HepG2 (cell line): ENCODE results near the gene AJM1. TPM values are rescaled to one million over a fixed set of nuclear protein-coding genes. Genes with fewer than 3 reads are reported as not detected.

ENCODE experiments used
- AGO2 ChIP-seq: fragments of 200-400 bp; formaldehyde crosslinking; optimal IDR thresholded peaks from 2 replicates; pipeline ENCODE3; 2017; ENCODE audit warnings: mild to moderate bottlenecking, low read depth, low read length, moderate library complexity
- CHCHD3 ChIP-seq: sonication (generic); formaldehyde crosslinking; IDR thresholded peaks from 2 replicates; pipeline ENCODE4 v1.8.0; 2022; ENCODE audit warnings: mild to moderate bottlenecking, missing genetic modification reagents, moderate library complexity
- ERF ChIP-seq: IDR thresholded peaks from 2 replicates; pipeline ENCODE4 v1.6.1; 2018; ENCODE audit warnings: missing biosample characterization, missing genetic modification reagents
- HNF4A ChIP-seq: sonication (generic); formaldehyde crosslinking; IDR thresholded peaks from 2 replicates; pipeline ENCODE4 v1.4.0; 2020; ENCODE audit warnings: missing genetic modification reagents
- KDM5B ChIP-seq: sonication (generic); formaldehyde crosslinking; IDR thresholded peaks from 2 replicates; pipeline ENCODE4 v1.4.0; 2020; ENCODE audit warnings: missing genetic modification reagents, mild to moderate bottlenecking, borderline replicate concordance
- MED13 ChIP-seq: sonication (generic); formaldehyde crosslinking; IDR thresholded peaks from 2 replicates; pipeline ENCODE4 v1.5.0; 2020; ENCODE audit warnings: missing genetic modification reagents
- MLLT10 ChIP-seq: sonication (generic); formaldehyde crosslinking; IDR thresholded peaks from 2 replicates; pipeline ENCODE4 v1.4.0; 2020; ENCODE audit warnings: missing genetic modification reagents
- NR2F2 ChIP-seq: IDR thresholded peaks from 2 replicates; pipeline ENCODE4 v1.6.1; 2012; ENCODE audit warnings: low read depth, inconsistent platforms, borderline replicate concordance
- PAF1 ChIP-seq: IDR thresholded peaks from 2 replicates; pipeline ENCODE4 v1.6.1; 2016; ENCODE audit warnings: missing genetic modification reagents, missing compliant biosample characterization
- POLR2A ChIP-seq, 2 experiments: IDR thresholded peaks; 2 replicates each; pipeline ENCODE4 v1.6.1; 2011; ENCODE audit warnings: low read depth in 2 of 2, low read length in 2 of 2, mild to moderate bottlenecking in 1 of 2, moderate library complexity in 1 of 2; ENCODE audit not compliant: insufficient read depth in 1 of 2
- POLR2G ChIP-seq: fragments of 200-400 bp; formaldehyde crosslinking; IDR thresholded peaks from 2 replicates; pipeline ENCODE4 v1.6.1; 2018; ENCODE audit warnings: mild to moderate bottlenecking, low read depth, low read length, moderate library complexity
- PRPF4 ChIP-seq: fragments of 200-400 bp; formaldehyde crosslinking; IDR thresholded peaks from 2 replicates; pipeline ENCODE4 v1.6.1; 2016; ENCODE audit warnings: low read length, low read depth; ENCODE audit not compliant: poor library complexity, severe bottlenecking
- SKI ChIP-seq: fragments of 450-650 bp; IDR thresholded peaks from one replicate; pipeline ENCODE4 v1.6.1; 2018; ENCODE audit warnings: mild to moderate bottlenecking; ENCODE audit not compliant: partially characterized antibody
- TAF15 ChIP-seq: fragments of 200-400 bp; formaldehyde crosslinking; IDR thresholded peaks from one replicate; pipeline ENCODE4 v1.6.1; 2018; ENCODE audit warnings: mild to moderate bottlenecking, low read depth, low read length; ENCODE audit not compliant: poor library complexity, severe bottlenecking
- UBTF ChIP-seq: sonication (generic); formaldehyde crosslinking; IDR thresholded peaks from 2 replicates; pipeline ENCODE4 v1.4.0; 2020; ENCODE audit warnings: mild to moderate bottlenecking, missing genetic modification reagents
- ZBTB43 ChIP-seq: sonication (generic); formaldehyde crosslinking; conservative IDR thresholded peaks from 2 replicates; pipeline ENCODE4 v1.4.0; 2020; ENCODE audit warnings: missing genetic modification reagents
- ZFP90 ChIP-seq: sonication (generic); formaldehyde crosslinking; IDR thresholded peaks from 2 replicates; pipeline ENCODE4 v1.8.0; 2022; ENCODE audit warnings: missing genetic modification reagents, mild to moderate bottlenecking, inconsistent platforms, borderline replicate concordance
- ZFY ChIP-seq: sonication (generic); formaldehyde crosslinking; IDR thresholded peaks from 2 replicates; pipeline ENCODE4 v1.4.0; 2020; ENCODE audit warnings: missing genetic modification reagents
- ZNF138 ChIP-seq: sonication (generic); formaldehyde crosslinking; IDR thresholded peaks from 2 replicates; pipeline ENCODE4 v1.5.0; 2020; ENCODE audit warnings: mild to moderate bottlenecking, low read depth, missing genetic modification reagents
- ZNF570 ChIP-seq: sonication (generic); formaldehyde crosslinking; IDR thresholded peaks from 2 replicates; pipeline ENCODE4 v1.4.0; 2020; ENCODE audit warnings: mild to moderate bottlenecking, missing genetic modification reagents, borderline replicate concordance
- ZNF614 ChIP-seq: IDR thresholded peaks from 2 replicates; pipeline ENCODE4 v1.6.1; 2018; ENCODE audit warnings: missing biosample characterization, missing genetic modification reagents, inconsistent platforms, borderline replicate concordance
- ZSCAN5A ChIP-seq: sonication (generic); formaldehyde crosslinking; IDR thresholded peaks from 2 replicates; pipeline ENCODE4 v1.8.0; 2022; ENCODE audit warnings: mild to moderate bottlenecking, missing genetic modification reagents, borderline replicate concordance
- polyA plus RNA-seq, 8 experiments: library from polyadenylated mRNA; depleted of rRNA in 3 of 8; stranded (reverse) in 7 of 8; unstranded in 1 of 8; fragments of >200 nt; fragmentation: Illumina TruSeq in 4 of 8; extraction: Trizol in 4 of 8; gene quantifications; 2 replicates each; pipeline versions ENCODE4 v1.2.1 to v1.2.3, GENCODE V29; 2011 to 2016; ENCODE audit warnings: low read depth in 4 of 8, missing spikeins in 1 of 8, mixed read lengths in 1 of 8; ENCODE audit not compliant: insufficient read depth in 1 of 8
- total RNA-seq, 5 experiments: library from RNA; depleted of rRNA; stranded (reverse); fragments of >200 nt; fragmentation: Illumina TruSeq; extraction: Trizol; gene quantifications; 2 replicates each; pipeline ENCODE4 v1.2.3, GENCODE V29; 2016; ENCODE audit warnings: low read depth in 1 of 5
- TF ChIP-seq, protein P1 (sequence below): sonication (generic); formaldehyde crosslinking; IDR thresholded peaks from 2 replicates; pipeline ENCODE4 v1.5.0; 2020; ENCODE audit warnings: missing genetic modification reagents

The AJM1 gene
- total and polyA plus RNA-seq, 2 of the 13 experiments (the other 11 are each of a cell fraction or from before 2014, with no cell fraction given), result 1.1 to 1.2 TPM

DNA sequence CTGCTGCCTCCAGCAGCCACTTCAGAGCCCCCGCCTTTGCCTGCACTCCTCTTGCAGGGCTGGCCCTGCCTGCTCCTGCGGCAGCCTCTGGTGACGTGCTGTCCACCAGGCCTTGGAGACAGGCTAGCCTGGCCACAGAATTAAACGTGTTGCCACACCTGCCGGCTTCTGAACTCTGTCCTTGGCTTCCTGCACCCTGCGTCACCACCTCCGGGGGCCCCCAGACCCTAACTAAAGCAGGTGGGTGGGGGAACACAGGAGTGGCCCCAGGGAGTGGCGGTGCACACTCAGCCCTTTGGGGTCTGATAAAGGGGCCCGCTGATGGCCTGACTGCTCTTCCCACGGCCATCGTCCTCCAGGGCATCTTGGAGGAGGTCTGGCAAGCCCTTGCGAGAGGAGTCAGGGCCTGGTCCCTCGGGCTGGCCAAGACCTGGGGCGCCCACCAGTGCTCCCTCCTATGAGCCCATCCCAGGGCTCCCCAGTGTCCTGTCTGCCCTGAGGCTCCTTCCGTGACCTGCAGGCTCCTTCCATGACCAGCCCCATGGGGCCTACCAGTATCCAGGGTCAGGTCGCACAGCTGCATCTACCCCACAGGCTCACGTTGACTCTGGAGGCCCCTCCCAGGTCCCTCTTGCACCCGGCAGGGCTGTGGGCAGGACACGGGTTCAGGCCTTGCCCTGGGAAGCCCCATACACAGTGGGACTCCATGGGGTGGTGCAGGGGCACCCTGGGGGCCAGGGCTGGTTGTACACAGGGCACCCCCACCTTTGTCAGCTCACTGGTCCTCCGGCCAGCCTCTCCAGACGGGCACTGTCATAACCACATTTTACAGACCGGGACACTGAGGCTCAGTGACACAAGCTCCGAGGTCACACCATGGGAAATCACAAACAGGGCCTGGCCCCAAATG is 8.8 kb downstream of the AJM1 start (continued):
- TF ChIP-seq UBTF, result no peak
- TF ChIP-seq ZBTB43 (CRISPR knock-in tag), result no peak
- no peak for TF ChIP-seq ERF (CRISPR knock-in tag)
- no peak for TF ChIP-seq MLLT10
- no peak for TF ChIP-seq SKI
- no peak for TF ChIP-seq KDM5B (CRISPR knock-in tag)
- no peak for TF ChIP-seq ZSCAN5A (CRISPR knock-in tag)
- TF ChIP-seq CHCHD3 (CRISPR knock-in tag), result no peak
- TF ChIP-seq ZNF614, result no peak
- TF ChIP-seq PRPF4, result no peak
- no peak for TF ChIP-seq ZNF570
- peak; percentile 77 for TF ChIP-seq AGO2
- TF ChIP-seq NR2F2, result no peak
- TF ChIP-seq ZFP90 (CRISPR knock-in tag), result no peak
- TF ChIP-seq HNF4A (CRISPR knock-in tag), result no peak
- 0 out of 2 replicates have a peak, but pooled peaks have one; percentile 15 for TF ChIP-seq MED13 (CRISPR knock-in tag)
- peak; percentile 45; the same call in 1 of the 2 replicates for TF ChIP-seq POLR2G
- TF ChIP-seq PAF1 (CRISPR knock-in tag), result 0 out of 2 replicates have a peak, but pooled peaks have one; percentile 48
- 0 out of 4 replicates have a peak, but pooled peaks of 1 of the 2 experiments have one; percentile 5 for TF ChIP-seq POLR2A (IDR thresholded peaks at IDR 0.05; ENCODE audit: insufficient read depth in 1 of 2, low read depth in 2 of 2, low read length in 2 of 2)
- TF ChIP-seq, protein P1, sequence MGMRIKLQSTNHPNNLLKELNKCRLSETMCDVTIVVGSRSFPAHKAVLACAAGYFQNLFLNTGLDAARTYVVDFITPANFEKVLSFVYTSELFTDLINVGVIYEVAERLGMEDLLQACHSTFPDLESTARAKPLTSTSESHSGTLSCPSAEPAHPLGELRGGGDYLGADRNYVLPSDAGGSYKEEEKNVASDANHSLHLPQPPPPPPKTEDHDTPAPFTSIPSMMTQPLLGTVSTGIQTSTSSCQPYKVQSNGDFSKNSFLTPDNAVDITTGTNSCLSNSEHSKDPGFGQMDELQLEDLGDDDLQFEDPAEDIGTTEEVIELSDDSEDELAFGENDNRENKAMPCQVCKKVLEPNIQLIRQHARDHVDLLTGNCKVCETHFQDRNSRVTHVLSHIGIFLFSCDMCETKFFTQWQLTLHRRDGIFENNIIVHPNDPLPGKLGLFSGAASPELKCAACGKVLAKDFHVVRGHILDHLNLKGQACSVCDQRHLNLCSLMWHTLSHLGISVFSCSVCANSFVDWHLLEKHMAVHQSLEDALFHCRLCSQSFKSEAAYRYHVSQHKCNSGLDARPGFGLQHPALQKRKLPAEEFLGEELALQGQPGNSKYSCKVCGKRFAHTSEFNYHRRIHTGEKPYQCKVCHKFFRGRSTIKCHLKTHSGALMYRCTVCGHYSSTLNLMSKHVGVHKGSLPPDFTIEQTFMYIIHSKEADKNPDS, result 0 out of 2 replicates have a peak, but pooled peaks have one; percentile 31
- peak; percentile 25; the same call in 1 of the 2 replicates for TF ChIP-seq ZFY
- no peak for TF ChIP-seq ZNF138 (CRISPR knock-in tag)
- TF ChIP-seq TAF15, result peak; percentile 20
